Measurements from ENCODE around the gene ARHGAP22.

The ARHGAP22 gene

GRCh38 chr10:48508791-48509772 is 95.8 kb downstream of the ARHGAP22 start:
- no peak overlapping the region for H3K9ac ChIP-seq (ENCODE audit: low read depth in 1 of 2, low read length in 2 of 2)
- no peaks in the 10 kb centered on the region for H3K4me1 ChIP-seq (ENCODE audit: control insufficient read depth in 2 of 2, insufficient read depth in 2 of 2, low read length in 2 of 2)
- no peaks in the 10 kb centered on the region for H3K9me3 ChIP-seq (ENCODE audit: control insufficient read depth in 2 of 2, low read length in 2 of 2)
- H3K4me3 ChIP-seq (ENCODE audit: low read length in 2 of 2), result no peak overlapping the region
- H3K36me3 ChIP-seq (ENCODE audit: control insufficient read depth in 2 of 2, insufficient read depth in 2 of 2, low read length in 2 of 2), result no peaks in the 10 kb centered on the region
- H3K27me3 ChIP-seq (ENCODE audit: control insufficient read depth in 2 of 2, insufficient read depth in 2 of 2, low read length in 2 of 2), result no peaks in the 10 kb centered on the region
- no peak overlapping the region for H3K27ac ChIP-seq (ENCODE audit: low read depth in 2 of 2, low read length in 2 of 2)

GRCh38 chr10:48507933-48508790 is 96.7 kb downstream of the ARHGAP22 start:
- no peak overlapping the region for H3K4me3 ChIP-seq (ENCODE audit: low read length in 2 of 2)
- no peak overlapping the region for H3K9ac ChIP-seq (ENCODE audit: low read depth in 1 of 2, low read length in 2 of 2)
- no peaks in the 10 kb centered on the region for H3K4me1 ChIP-seq (ENCODE audit: control insufficient read depth in 2 of 2, insufficient read depth in 2 of 2, low read length in 2 of 2)
- no peaks in the 10 kb centered on the region for H3K27me3 ChIP-seq (ENCODE audit: control insufficient read depth in 2 of 2, insufficient read depth in 2 of 2, low read length in 2 of 2)
- H3K36me3 ChIP-seq (ENCODE audit: control insufficient read depth in 2 of 2, insufficient read depth in 2 of 2, low read length in 2 of 2), result no peaks in the 10 kb centered on the region
- H3K9me3 ChIP-seq (ENCODE audit: control insufficient read depth in 2 of 2, low read length in 2 of 2), result no peaks in the 10 kb centered on the region
- H3K27ac ChIP-seq (ENCODE audit: low read depth in 2 of 2, low read length in 2 of 2), result no peak overlapping the region

GRCh38 chr10:48507494-48507893 is 97.4 kb downstream of the ARHGAP22 start:
- H3K36me3 ChIP-seq (ENCODE audit: control insufficient read depth in 2 of 2, insufficient read depth in 2 of 2, low read length in 2 of 2), result no peaks in the 10 kb centered on the region
- H3K9ac ChIP-seq (ENCODE audit: low read depth in 1 of 2, low read length in 2 of 2), result no peak overlapping the region
- no peak overlapping the region for H3K27ac ChIP-seq (ENCODE audit: low read depth in 2 of 2, low read length in 2 of 2)
- no peak overlapping the region for H3K4me3 ChIP-seq (ENCODE audit: low read length in 2 of 2)
- H3K9me3 ChIP-seq (ENCODE audit: control insufficient read depth in 2 of 2, low read length in 2 of 2), result no peaks in the 10 kb centered on the region
- H3K4me1 ChIP-seq (ENCODE audit: control insufficient read depth in 2 of 2, insufficient read depth in 2 of 2, low read length in 2 of 2), result no peaks in the 10 kb centered on the region
- no peaks in the 10 kb centered on the region for H3K27me3 ChIP-seq (ENCODE audit: control insufficient read depth in 2 of 2, insufficient read depth in 2 of 2, low read length in 2 of 2)

- Histone ChIP-seq H3K27me3 (ENCODE audit: control insufficient read depth in 2 of 2, insufficient read depth in 2 of 2, low read length in 2 of 2) (no peaks in the 10 kb centered on the region), H3K36me3 (ENCODE audit: control insufficient read depth in 2 of 2, insufficient read depth in 2 of 2, low read length in 2 of 2) (no peaks in the 10 kb centered on the region), H3K4me3 (ENCODE audit: low read length in 2 of 2) (no peak overlapping the region), H3K4me1 (ENCODE audit: control insufficient read depth in 2 of 2, insufficient read depth in 2 of 2, low read length in 2 of 2) (no peaks in the 10 kb centered on the region), H3K9me3 (ENCODE audit: control insufficient read depth in 2 of 2, low read length in 2 of 2) (no peaks in the 10 kb centered on the region), H3K9ac (ENCODE audit: low read depth in 1 of 2, low read length in 2 of 2) (no peak overlapping the region), H3K27ac (ENCODE audit: low read depth in 2 of 2, low read length in 2 of 2) (no peak overlapping the region)
Observed at GRCh38 chr10:48506147-48506917, 98.5 kb downstream of the ARHGAP22 start.

GRCh38 chr10:48505394-48506112 is 99.3 kb downstream of the ARHGAP22 start:
- Histone ChIP-seq H3K27ac (ENCODE audit: low read depth in 2 of 2, low read length in 2 of 2) (no peak overlapping the region), H3K4me1 (ENCODE audit: control insufficient read depth in 2 of 2, insufficient read depth in 2 of 2, low read length in 2 of 2) (no peaks in the 10 kb centered on the region), H3K36me3 (ENCODE audit: control insufficient read depth in 2 of 2, insufficient read depth in 2 of 2, low read length in 2 of 2) (no peaks in the 10 kb centered on the region), H3K9me3 (ENCODE audit: control insufficient read depth in 2 of 2, low read length in 2 of 2) (no peaks in the 10 kb centered on the region), H3K9ac (ENCODE audit: low read depth in 1 of 2, low read length in 2 of 2) (no peak overlapping the region), H3K27me3 (ENCODE audit: control insufficient read depth in 2 of 2, insufficient read depth in 2 of 2, low read length in 2 of 2) (no peaks in the 10 kb centered on the region), H3K4me3 (ENCODE audit: low read length in 2 of 2) (no peak overlapping the region)

GRCh38 chr10:48504141-48504885 is 100.6 kb downstream of the ARHGAP22 start:
- Histone ChIP-seq H3K27me3 (ENCODE audit: control insufficient read depth in 2 of 2, insufficient read depth in 2 of 2, low read length in 2 of 2) (no peaks in the 10 kb centered on the region), H3K36me3 (ENCODE audit: control insufficient read depth in 2 of 2, insufficient read depth in 2 of 2, low read length in 2 of 2) (no peaks in the 10 kb centered on the region), H3K4me1 (ENCODE audit: control insufficient read depth in 2 of 2, insufficient read depth in 2 of 2, low read length in 2 of 2) (no peaks in the 10 kb centered on the region), H3K27ac (ENCODE audit: low read depth in 2 of 2, low read length in 2 of 2) (no peak overlapping the region), H3K4me3 (ENCODE audit: low read length in 2 of 2) (no peak overlapping the region), H3K9me3 (ENCODE audit: control insufficient read depth in 2 of 2, low read length in 2 of 2) (no peaks in the 10 kb centered on the region), H3K9ac (ENCODE audit: low read depth in 1 of 2, low read length in 2 of 2) (no peak overlapping the region)

- no peak overlapping the region for H3K4me3 ChIP-seq (ENCODE audit: low read length in 2 of 2)
- no peaks in the 10 kb centered on the region for H3K4me1 ChIP-seq (ENCODE audit: control insufficient read depth in 2 of 2, insufficient read depth in 2 of 2, low read length in 2 of 2)
- H3K36me3 ChIP-seq (ENCODE audit: control insufficient read depth in 2 of 2, insufficient read depth in 2 of 2, low read length in 2 of 2), result no peaks in the 10 kb centered on the region
- H3K27ac ChIP-seq (ENCODE audit: low read depth in 2 of 2, low read length in 2 of 2), result no peak overlapping the region
- H3K27me3 ChIP-seq (ENCODE audit: control insufficient read depth in 2 of 2, insufficient read depth in 2 of 2, low read length in 2 of 2), result no peaks in the 10 kb centered on the region
- H3K9me3 ChIP-seq (ENCODE audit: control insufficient read depth in 2 of 2, low read length in 2 of 2), result no peaks in the 10 kb centered on the region
- no peak overlapping the region for H3K9ac ChIP-seq (ENCODE audit: low read depth in 1 of 2, low read length in 2 of 2)
Observed at GRCh38 chr10:48503293-48503911, 101.5 kb downstream of the ARHGAP22 start.

GRCh38 chr10:48502791-48503190 is 102.1 kb downstream of the ARHGAP22 start:
- Histone ChIP-seq H3K9me3 (ENCODE audit: control insufficient read depth in 2 of 2, low read length in 2 of 2) (no peaks in the 10 kb centered on the region), H3K4me1 (ENCODE audit: control insufficient read depth in 2 of 2, insufficient read depth in 2 of 2, low read length in 2 of 2) (no peaks in the 10 kb centered on the region), H3K27me3 (ENCODE audit: control insufficient read depth in 2 of 2, insufficient read depth in 2 of 2, low read length in 2 of 2) (no peaks in the 10 kb centered on the region), H3K9ac (ENCODE audit: low read depth in 1 of 2, low read length in 2 of 2) (no peak overlapping the region), H3K36me3 (ENCODE audit: control insufficient read depth in 2 of 2, insufficient read depth in 2 of 2, low read length in 2 of 2) (no peaks in the 10 kb centered on the region), H3K4me3 (ENCODE audit: low read length in 2 of 2) (no peak overlapping the region), H3K27ac (ENCODE audit: low read depth in 2 of 2, low read length in 2 of 2) (no peak overlapping the region)
